Muscle of leg (tissue), 16 donors: Measurements from ENCODE around the gene WSCD1. TPM values are rescaled to one million over a fixed set of nuclear protein-coding genes. Genes with fewer than 3 reads are reported as not detected.

Source experiments
- DNase-seq: peaks from one replicate; pipeline ENCODE4 v3.0.0; 2013
- H3K27ac ChIP-seq: one replicate; pipeline ENCODE4 v1.5.1; 2013; ENCODE audit warnings: mild to moderate bottlenecking, low read length, control low read depth
- H3K27me3 ChIP-seq: one replicate; pipeline ENCODE4 v1.6.1; 2013; ENCODE audit warnings: low read length; ENCODE audit not compliant: control insufficient read depth, insufficient read depth
- H3K36me3 ChIP-seq: one replicate; pipeline ENCODE4 v1.6.1; 2013; ENCODE audit warnings: low read length; ENCODE audit not compliant: control insufficient read depth, insufficient read depth
- H3K4me1 ChIP-seq: one replicate; pipeline ENCODE4 v1.6.1; 2013; ENCODE audit warnings: low read length; ENCODE audit not compliant: control insufficient read depth, insufficient read depth
- H3K4me3 ChIP-seq: one replicate; pipeline ENCODE4 v1.5.1; 2013; ENCODE audit warnings: low read length, control low read depth
- H3K9me3 ChIP-seq: replicated peaks from 2 replicates; pipeline ENCODE4 v1.6.1; 2013; ENCODE audit warnings: low read depth, low read length; ENCODE audit not compliant: control insufficient read depth
- WGBS: methylation state at CpG from one replicate; pipeline ENCODE4 v1.1.5; 2013; ENCODE audit warnings: missing lambda C conversion rate; ENCODE audit not compliant: insufficient coverage; 5-methylcytosine and 5-hydroxymethylcytosine counted together
- long read RNA-seq, 11 donors: transcript quantifications; one replicate each; lab custom pipeline, GENCODE V29; 2026
- polyA plus RNA-seq, 8 donors: library from polyadenylated mRNA; unstranded; fragments of 120-200 nt; gene quantifications; one replicate each; pipeline versions ENCODE4 v1.2.1 to v1.2.3, GENCODE V29; 2013; ENCODE audit warnings: inconsistent platforms in 1 of 8, low replicate concordance in 1 of 8; ENCODE audit not compliant: insufficient read length in 8 of 8, insufficient read depth in 1 of 8
- total RNA-seq: library from RNA; stranded (reverse); fragments of 120-200 nt; gene quantifications from one replicate; pipeline ENCODE4 v1.2.4, GENCODE V29; 2013

Gene WSCD1
- total RNA-seq, result 36.8 TPM
- polyA plus RNA-seq, result 10 to 100 TPM; 32.0 to 44.2 (median 40.1) TPM
- long read RNA-seq, donor 1, full-length matches to known transcripts, result 4 of 4 reads
- long read RNA-seq, donor 1, partial matches to known transcripts, result 0 of 4 reads
- long read RNA-seq, donor 1, other reads (novel, unspliced or antisense), result 0 of 4 reads
- long read RNA-seq, donor 2, result 0 reads
- long read RNA-seq, donor 3, full-length matches to known transcripts, result 13 of 13 reads
- long read RNA-seq, donor 3, partial matches to known transcripts, result 0 of 13 reads
- long read RNA-seq, donor 3, other reads (novel, unspliced or antisense), result 0 of 13 reads
- long read RNA-seq, donor 4, full-length matches to known transcripts, result 4 of 4 reads
- long read RNA-seq, donor 4, partial matches to known transcripts, result 0 of 4 reads
- long read RNA-seq, donor 4, other reads (novel, unspliced or antisense), result 0 of 4 reads
- long read RNA-seq, donor 5, full-length matches to known transcripts, result 14 of 52 reads
- long read RNA-seq, donor 5, partial matches to known transcripts, result 38 of 52 reads
- long read RNA-seq, donor 5, other reads (novel, unspliced or antisense), result 0 of 52 reads
- long read RNA-seq, donor 6, full-length matches to known transcripts, result 15 of 15 reads
- long read RNA-seq, donor 6, partial matches to known transcripts, result 0 of 15 reads
- long read RNA-seq, donor 6, other reads (novel, unspliced or antisense), result 0 of 15 reads
- long read RNA-seq, donor 7, full-length matches to known transcripts, result 6 of 12 reads
- long read RNA-seq, donor 7, partial matches to known transcripts, result 6 of 12 reads
- long read RNA-seq, donor 7, other reads (novel, unspliced or antisense), result 0 of 12 reads
- long read RNA-seq, donor 8, result 0 reads
- long read RNA-seq, donor 9, full-length matches to known transcripts, result 8 of 8 reads
- long read RNA-seq, donor 9, partial matches to known transcripts, result 0 of 8 reads
- long read RNA-seq, donor 9, other reads (novel, unspliced or antisense), result 0 of 8 reads
- long read RNA-seq, donor 10, full-length matches to known transcripts, result 7 of 17 reads
- long read RNA-seq, donor 10, partial matches to known transcripts, result 10 of 17 reads
- long read RNA-seq, donor 10, other reads (novel, unspliced or antisense), result 0 of 17 reads
- long read RNA-seq, donor 11, full-length matches to known transcripts, result 3 of 12 reads
- long read RNA-seq, donor 11, partial matches to known transcripts, result 9 of 12 reads
- long read RNA-seq, donor 11, other reads (novel, unspliced or antisense), result 0 of 12 reads

- peak within 1 kb of the TSS; percentile 54 for H3K4me3 ChIP-seq
- peaks cover 39% of the 10 kb centered on the region for H3K27me3 ChIP-seq
- no peaks in the 10 kb centered on the region for H3K9me3 ChIP-seq
- H3K36me3 ChIP-seq, result peaks cover 2% of the 10 kb centered on the region
- peak; percentile 45 for DNase-seq
- peak within 1 kb of the TSS; percentile 70 for H3K27ac ChIP-seq
- 7% methylated on average over 63 of the region's 71 CpGs for WGBS
- H3K4me1 ChIP-seq, result peaks cover 48% of the 10 kb centered on the region
These were observed at the start of gene WSCD1 for GRCh38 chr17:6069539-6070429. Gene WSCD1, plus strand, starts transcription at chr17:6070379. Its CDS starts 10,280 bp downstream, at chr17:6080659.

DNA sequence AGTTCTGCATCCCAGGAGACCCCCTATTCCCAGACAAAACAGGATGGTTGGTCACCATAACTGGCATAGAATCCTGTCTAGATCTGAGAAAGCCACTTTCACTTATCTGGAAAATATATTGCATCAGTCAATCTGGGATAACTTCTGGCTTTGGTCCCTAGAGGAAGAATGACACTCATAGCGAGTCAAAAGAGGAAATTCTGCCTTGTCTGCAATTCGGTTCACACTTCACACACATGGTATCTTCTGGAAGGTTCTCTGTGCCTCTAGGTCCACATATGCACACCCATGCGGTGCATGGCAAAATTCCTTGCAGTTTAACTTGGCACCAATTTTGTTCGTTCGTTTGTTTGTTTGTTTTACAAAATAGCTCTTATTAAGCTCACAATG, 49.2 kb upstream of the WSCD1 start:
- Histone ChIP-seq H3K4me1 (peaks cover 14% of the 10 kb centered on the region), H3K27me3 (peaks cover 2% of the 10 kb centered on the region), H3K27ac (no peak overlapping the region), H3K36me3 (no peaks in the 10 kb centered on the region), H3K4me3 (no peak overlapping the region), H3K9me3 (no peaks in the 10 kb centered on the region)
- no peak for DNase-seq
- 71% methylated on average over 3 of the region's 5 CpGs for WGBS

DNA sequence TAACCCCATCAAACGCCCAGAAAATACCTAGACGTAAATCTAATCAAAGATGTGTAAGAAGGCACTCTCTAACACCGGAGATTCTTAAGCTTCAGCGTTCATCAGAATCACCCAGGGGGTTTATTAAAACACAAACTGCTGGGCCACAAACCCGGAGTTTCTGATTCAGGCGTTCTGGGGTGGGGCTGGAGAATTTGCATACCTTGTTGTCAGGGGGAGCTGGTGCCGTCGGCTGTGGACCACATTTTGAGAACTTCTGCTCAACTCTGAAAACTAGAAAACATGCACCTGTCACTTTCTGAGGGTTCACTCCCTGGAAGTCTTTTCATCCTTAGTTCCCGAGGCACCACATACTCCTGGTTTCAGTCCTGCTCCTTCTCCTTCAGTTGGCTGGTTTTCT, 48.6 kb upstream of the WSCD1 start:
- H3K27ac ChIP-seq, result no peak overlapping the region
- WGBS, result 71% methylated on average over 8 of the region's 9 CpGs
- peaks cover 20% of the 10 kb centered on the region for H3K4me1 ChIP-seq
- DNase-seq, result no peak
- H3K27me3 ChIP-seq, result peaks cover 2% of the 10 kb centered on the region
- H3K9me3 ChIP-seq, result no peaks in the 10 kb centered on the region
- H3K4me3 ChIP-seq, result no peak overlapping the region
- no peaks in the 10 kb centered on the region for H3K36me3 ChIP-seq

DNA sequence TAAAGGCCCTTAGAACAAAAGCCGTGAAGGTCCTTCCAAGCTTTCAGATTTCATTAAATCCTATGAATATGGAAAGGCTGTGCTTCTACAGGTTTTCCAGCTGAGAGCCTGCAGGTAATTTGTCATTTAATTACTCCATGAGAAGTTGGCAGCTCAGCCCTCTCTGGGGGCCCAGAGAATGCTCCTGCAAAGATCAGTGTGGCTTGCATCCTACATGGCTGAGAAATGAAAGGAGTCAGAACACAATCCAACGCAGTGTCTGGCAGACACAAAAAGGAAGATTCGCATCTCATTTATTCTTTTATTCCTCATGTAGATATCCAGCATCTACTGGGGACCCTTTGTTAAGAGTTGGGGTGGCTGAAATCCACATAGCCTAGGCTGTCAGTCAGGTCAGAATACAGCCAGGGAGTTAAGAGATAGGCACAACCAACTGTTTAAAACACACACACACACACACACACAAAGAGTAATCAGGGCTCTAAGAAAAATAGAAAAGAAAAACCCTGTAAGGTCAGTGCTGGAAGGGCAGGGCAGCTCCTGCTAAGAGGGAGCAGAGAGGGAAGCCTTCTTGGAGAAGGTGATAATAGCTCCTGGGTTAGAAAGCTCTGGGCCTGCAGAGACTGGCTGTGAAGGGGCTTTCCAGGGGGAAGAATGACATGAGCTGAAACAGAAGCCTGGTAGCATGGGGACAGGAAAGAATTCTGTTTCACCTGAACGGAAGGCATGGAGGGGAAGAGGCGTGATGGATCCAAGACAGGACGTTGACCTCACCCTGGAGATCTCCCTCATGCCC, 46.9 kb upstream of the WSCD1 start:
- no peak overlapping the region for H3K27ac ChIP-seq
- no peak for DNase-seq
- 26% methylated on average over 3 of the region's 6 CpGs for WGBS
- H3K4me3 ChIP-seq, result no peak overlapping the region
- peaks cover 36% of the 10 kb centered on the region for H3K4me1 ChIP-seq
- H3K9me3 ChIP-seq, result no peaks in the 10 kb centered on the region
- H3K27me3 ChIP-seq, result peaks cover 2% of the 10 kb centered on the region
- H3K36me3 ChIP-seq, result no peaks in the 10 kb centered on the region

- no peaks in the 10 kb centered on the region for H3K9me3 ChIP-seq
- H3K27me3 ChIP-seq, result peaks cover 2% of the 10 kb centered on the region
- no peaks in the 10 kb centered on the region for H3K36me3 ChIP-seq
- H3K27ac ChIP-seq, result no peak overlapping the region
- 52% methylated on average over 4 of the region's 6 CpGs for WGBS
- no peak for DNase-seq
- H3K4me1 ChIP-seq, result peaks cover 38% of the 10 kb centered on the region
- H3K4me3 ChIP-seq, result no peak overlapping the region
These were observed 45.6 kb upstream of the WSCD1 start for GRCh38 chr17:6024576-6024975.

- no peaks in the 10 kb centered on the region for H3K9me3 ChIP-seq
- peaks cover 2% of the 10 kb centered on the region for H3K27me3 ChIP-seq
- WGBS, result 63% methylated on average over 12 of the region's 12 CpGs
- no peaks in the 10 kb centered on the region for H3K36me3 ChIP-seq
- no peak overlapping the region for H3K4me3 ChIP-seq
- DNase-seq, result peak; percentile 80
- peaks cover 29% of the 10 kb centered on the region for H3K4me1 ChIP-seq
- H3K27ac ChIP-seq, result peak overlapping the region; percentile 49
These were observed 42.7 kb upstream of the WSCD1 start for GRCh38 chr17:6027342-6028024.

- Histone ChIP-seq H3K27me3 (peaks cover 2% of the 10 kb centered on the region), H3K27ac (no peak overlapping the region)
These were observed 41.9 kb upstream of the WSCD1 start for GRCh38 chr17:6028294-6028693.

GRCh38 chr17:6035801-6036394, 34.3 kb upstream of the WSCD1 start:
- peaks cover 3% of the 10 kb centered on the region for H3K27me3 ChIP-seq
- 68% methylated on average over 5 of the region's 7 CpGs for WGBS

More at GRCh38 chr17:6028294-6028693, 41.9 kb upstream of the WSCD1 start:
- Histone ChIP-seq H3K36me3 (no peaks in the 10 kb centered on the region), H3K4me3 (no peak overlapping the region), H3K4me1 (peaks cover 26% of the 10 kb centered on the region), H3K9me3 (no peaks in the 10 kb centered on the region)
- 62% methylated on average over 10 of the region's 10 CpGs for WGBS
- peak; percentile 25 for DNase-seq

More at GRCh38 chr17:6035801-6036394, 34.3 kb upstream of the WSCD1 start:
- peak; percentile 48 for DNase-seq
- Histone ChIP-seq H3K4me1 (peaks cover 19% of the 10 kb centered on the region), H3K9me3 (no peaks in the 10 kb centered on the region), H3K27ac (no peak overlapping the region), H3K36me3 (no peaks in the 10 kb centered on the region), H3K4me3 (no peak overlapping the region)
